ENCODE measurements around the gene CWH43.
"Not testable (repeated sequence)": the region's sequence is repeated elsewhere in the genome, so short reads cannot be mapped to it uniquely, and the experiment has no call there.

Gene CWH43

GRCh38 chr4:48979914-48980579 is 6.0 kb upstream of the CWH43 start:
- DNase-seq, result peak; percentile 73 to 76

DNA sequence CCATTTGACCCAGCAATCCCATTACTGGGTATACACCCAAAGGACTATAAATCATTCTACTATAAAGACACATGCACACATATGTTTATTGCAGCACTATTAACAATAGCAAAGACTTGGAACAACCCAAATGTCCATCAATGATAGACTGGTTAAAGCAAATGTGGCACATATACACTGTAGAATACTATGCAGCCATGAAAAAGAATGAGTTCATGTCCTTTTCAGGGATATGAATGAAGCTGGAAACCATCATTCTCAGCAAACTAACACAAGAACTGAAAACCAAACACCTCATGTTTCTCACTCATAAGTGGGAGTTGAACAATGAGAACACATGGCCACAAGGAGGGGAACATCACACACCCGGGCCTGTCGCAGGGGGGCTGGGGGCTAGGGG is 2.1 kb upstream of the CWH43 start:
- not testable (repeated sequence) for DNase-seq

GRCh38 chr4:48985602-48985975 is 486 bp upstream of the CWH43 start:
- DNase-seq, result no peak

- DNase-seq, result no peak
Observed at GRCh38 chr4:48986654-48987164, 634 bp downstream of the CWH43 start.

GRCh38 chr4:48989461-48990203 is 3.6 kb downstream of the CWH43 start:
- DNase-seq, result no peak

GRCh38 chr4:48991357-48991756 is 5.3 kb downstream of the CWH43 start:
- DNase-seq, result no peak

GRCh38 chr4:48997962-48998361 is 11.9 kb downstream of the CWH43 start:
- DNase-seq, result no peak

GRCh38 chr4:48998440-48998839 is 12.4 kb downstream of the CWH43 start:
- no peak for DNase-seq

GRCh38 chr4:49000806-49001205 is 14.7 kb downstream of the CWH43 start:
- DNase-seq, result no peak

DNA sequence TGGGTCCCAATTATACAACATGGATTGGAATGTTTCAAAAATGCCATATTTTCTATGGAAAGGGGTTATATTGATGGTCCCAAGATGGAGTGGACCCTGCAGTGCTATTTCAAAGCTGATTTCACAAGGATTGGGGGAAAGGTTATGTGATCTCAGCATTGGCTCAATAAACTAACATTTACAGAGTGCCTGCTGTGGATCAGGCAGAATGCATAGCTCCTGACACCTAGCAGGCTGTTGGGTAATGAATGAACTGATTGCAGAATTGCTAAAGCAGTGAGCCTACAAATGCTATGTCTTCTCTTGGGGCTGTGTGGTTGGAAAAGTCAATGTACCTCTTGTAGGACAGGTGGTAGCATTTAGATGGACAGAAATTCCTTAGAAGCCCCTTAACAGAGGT is 16.9 kb downstream of the CWH43 start:
- no peak for DNase-seq

GRCh38 chr4:49018718-49019295 is 32.7 kb downstream of the CWH43 start:
- no peak for DNase-seq

- DNase-seq, result peak in 1 of 2 experiments; percentile 50
Observed at GRCh38 chr4:49032440-49033161, 46.5 kb downstream of the CWH43 start.

- no peak for DNase-seq
Observed at GRCh38 chr4:49036528-49036927, 50.5 kb downstream of the CWH43 start.

DNA sequence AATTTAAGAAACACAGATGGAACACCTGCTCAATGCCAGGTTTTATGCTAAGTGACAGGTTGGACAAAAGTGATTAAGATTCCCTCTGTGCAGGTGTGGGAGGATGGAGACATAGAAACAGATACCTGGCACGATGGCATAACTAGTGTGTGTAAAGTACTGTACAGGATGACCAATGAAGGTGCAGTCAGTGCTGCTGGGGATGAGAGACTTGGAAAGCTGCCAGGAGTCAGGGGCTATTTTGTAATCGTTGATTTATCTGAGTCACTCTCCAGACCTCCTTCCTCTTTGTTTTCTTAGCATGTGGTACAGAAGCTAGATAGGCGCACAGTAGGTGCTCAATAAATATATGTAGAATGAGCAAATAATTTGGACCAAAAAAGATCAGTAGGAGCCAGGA is 58.2 kb downstream of the CWH43 start:
- DNase-seq, result no peak

GRCh38 chr4:49058306-49058705 is 72.2 kb downstream of the CWH43 start:
- DNase-seq, result no peak

DNA sequence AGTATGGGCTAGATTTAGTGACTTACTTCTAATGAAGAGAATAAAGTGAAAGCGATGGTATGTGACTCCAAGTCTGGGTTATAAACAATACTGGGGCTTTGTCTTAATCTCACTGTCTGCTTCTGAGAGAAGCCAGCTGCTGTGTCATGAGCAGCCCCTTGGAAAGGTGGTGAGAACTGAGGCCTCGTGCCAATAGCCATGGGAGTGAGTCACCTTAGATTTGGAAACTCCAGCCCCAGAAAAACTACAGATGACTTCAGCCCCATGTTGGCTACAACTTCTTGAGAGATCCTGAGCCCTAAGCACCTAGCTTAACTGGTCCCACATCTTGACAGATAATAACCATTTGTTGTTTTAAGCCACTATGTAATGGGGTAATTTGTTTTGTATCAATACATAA is 77.6 kb downstream of the CWH43 start:
- DNase-seq, result no peak

GRCh38 chr4:49072196-49072595 is 86.1 kb downstream of the CWH43 start:
- DNase-seq, result not testable (repeated sequence)

DNA sequence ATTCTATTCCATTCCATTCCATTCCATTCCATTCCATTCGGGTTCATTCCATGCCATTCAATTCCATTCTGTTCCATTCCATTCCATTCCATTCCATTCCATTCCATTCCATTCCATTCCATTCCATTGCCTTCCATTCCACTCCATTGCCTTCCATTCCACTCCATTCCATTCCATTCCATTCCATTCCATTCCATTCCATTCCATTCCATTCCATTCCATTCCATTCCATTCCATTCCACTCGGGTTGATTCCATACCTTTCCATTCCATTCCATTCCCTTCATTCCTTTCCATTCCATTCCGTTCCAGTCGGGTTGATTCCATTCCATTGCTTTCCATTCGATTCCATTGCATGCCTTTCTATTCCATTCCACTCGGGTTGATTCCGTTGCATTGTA is 105.8 kb downstream of the CWH43 start:
- not testable (repeated sequence) for DNase-seq

DNA sequence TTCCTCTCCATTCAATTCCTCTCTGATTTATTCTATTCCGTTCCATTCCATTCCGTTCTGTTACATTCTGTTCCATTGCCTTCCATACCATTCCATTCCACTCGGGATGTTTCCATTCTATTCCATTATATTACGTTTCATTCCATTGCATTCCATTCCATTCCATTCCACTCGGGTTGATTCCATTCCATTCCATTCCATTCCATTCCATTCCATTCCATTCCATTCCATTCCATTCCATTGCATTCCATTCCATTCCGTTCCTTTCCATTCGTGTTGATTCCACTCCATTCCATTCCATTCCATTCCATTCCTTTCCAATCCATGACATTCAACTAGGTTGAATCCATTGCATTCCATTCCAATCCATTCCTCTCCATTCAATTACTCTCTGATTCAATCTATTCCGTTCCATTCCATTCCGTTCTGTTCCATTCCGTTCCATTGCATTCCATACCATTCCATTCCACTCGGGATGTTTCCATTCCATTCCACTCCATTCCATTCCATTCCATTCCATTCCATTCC is 106.6 kb downstream of the CWH43 start:
- DNase-seq, result not testable (repeated sequence)

GRCh38 chr4:49096215-49096614 is 110.1 kb downstream of the CWH43 start:
- DNase-seq, result not testable (repeated sequence)

DNA sequence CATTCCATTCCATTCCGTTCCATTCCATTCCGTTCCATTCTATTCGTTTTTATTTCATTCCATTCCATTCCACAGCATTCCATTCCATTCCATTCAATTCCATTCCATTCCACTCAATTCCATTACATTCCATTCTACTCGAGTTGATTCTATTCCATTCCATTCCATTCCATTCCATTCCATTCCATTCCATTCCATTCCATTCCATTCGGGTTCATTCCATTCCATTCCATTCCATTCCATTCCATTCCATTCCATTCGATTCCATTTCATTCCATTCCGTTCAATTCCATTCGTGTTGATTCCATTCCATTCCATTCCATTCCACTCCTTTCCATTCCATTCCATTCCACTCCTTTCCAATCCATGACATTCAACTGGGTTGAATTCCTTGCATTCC is 110.6 kb downstream of the CWH43 start:
- not testable (repeated sequence) for DNase-seq

- DNase-seq, result not testable (repeated sequence)
Observed at GRCh38 chr4:49097071-49097470, 111.0 kb downstream of the CWH43 start.

- DNase-seq, result not testable (repeated sequence)
Observed at GRCh38 chr4:49097505-49097904, 111.4 kb downstream of the CWH43 start.

Measured in NCI-H526 (cell line).